Measurements from ENCODE around the gene MBD3. TPM values are rescaled to one million over a fixed set of nuclear protein-coding genes. Genes with fewer than 3 reads are reported as not detected.

Gene MBD3
- polyA plus RNA-seq, 1 donor (not counting 4 experiments of a cell fraction or from before 2014, with no cell fraction given): 16.6 TPM

DNA sequence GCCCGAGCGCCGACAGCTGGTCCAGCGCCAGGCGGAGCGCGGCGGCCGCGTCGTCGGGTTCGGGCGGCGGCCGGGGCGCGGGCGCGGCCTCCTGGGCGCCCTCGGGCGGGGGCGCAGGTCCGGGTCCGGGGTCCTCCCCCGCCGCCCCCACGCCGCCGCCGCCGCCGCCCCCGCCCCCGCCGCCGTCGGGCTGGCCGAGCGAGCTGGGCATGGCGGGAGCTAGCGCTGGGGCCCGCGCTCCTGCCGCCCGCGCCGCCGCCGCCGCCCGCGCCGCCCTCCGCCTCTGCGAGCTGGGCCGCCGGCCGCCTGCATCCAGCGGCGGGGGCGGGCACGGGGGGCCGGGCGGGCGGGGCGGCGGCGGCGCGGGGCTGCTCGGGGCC is 24.8 kb downstream of the MBD3 start:
- Histone ChIP-seq H3K9me3 (ENCODE audit: control insufficient read depth, low read depth, low read length) (no peaks in the 10 kb centered on the region), H3K4me2 (ENCODE audit: control insufficient read depth, extremely low read depth, insufficient read depth, low read depth, low read length) (no peak overlapping the region), H3K27me3 (ENCODE audit: control insufficient read depth, extremely low read depth, insufficient read depth, low read length) (peaks cover 11% of the 10 kb centered on the region), H3K36me3 (ENCODE audit: control insufficient read depth in 2 of 2, extremely low read depth in 1 of 2, insufficient read depth in 2 of 2, low read length in 2 of 2) (no peaks in the 10 kb centered on the region), H3K9me1 (ENCODE audit: control insufficient read depth, extremely low read depth, insufficient read depth, low read length) (no peaks in the 10 kb centered on the region), H3K79me2 (ENCODE audit: control insufficient read depth, insufficient read depth, low read length) (peaks cover 20% of the 10 kb centered on the region), H4K20me1 (ENCODE audit: control insufficient read depth, extremely low read depth, insufficient read depth, low read length) (no peaks in the 10 kb centered on the region), H2AFZ (ENCODE audit: control insufficient read depth, low read length) (no peak overlapping the region), H3K9ac (ENCODE audit: control insufficient read depth, extremely low read depth, insufficient read depth, low read length) (no peak overlapping the region), H3K4me1 (ENCODE audit: control insufficient read depth, extremely low read depth, insufficient read depth, low read length) (no peaks in the 10 kb centered on the region), H3K27ac (ENCODE audit: control insufficient read depth, insufficient read depth, low read length) (no peak overlapping the region), H3K4me3 (ENCODE audit: control insufficient read depth in 2 of 3, extremely low read depth in 1 of 3, insufficient read depth in 2 of 3, low read depth in 1 of 3, low read length in 3 of 3) (peak overlapping the region in 1 of 3 experiments; percentile 64)
- no peak for TF ChIP-seq EZH2 (IDR thresholded peaks at IDR 0.05; ENCODE audit: low read length)
- TF ChIP-seq, protein P1, sequence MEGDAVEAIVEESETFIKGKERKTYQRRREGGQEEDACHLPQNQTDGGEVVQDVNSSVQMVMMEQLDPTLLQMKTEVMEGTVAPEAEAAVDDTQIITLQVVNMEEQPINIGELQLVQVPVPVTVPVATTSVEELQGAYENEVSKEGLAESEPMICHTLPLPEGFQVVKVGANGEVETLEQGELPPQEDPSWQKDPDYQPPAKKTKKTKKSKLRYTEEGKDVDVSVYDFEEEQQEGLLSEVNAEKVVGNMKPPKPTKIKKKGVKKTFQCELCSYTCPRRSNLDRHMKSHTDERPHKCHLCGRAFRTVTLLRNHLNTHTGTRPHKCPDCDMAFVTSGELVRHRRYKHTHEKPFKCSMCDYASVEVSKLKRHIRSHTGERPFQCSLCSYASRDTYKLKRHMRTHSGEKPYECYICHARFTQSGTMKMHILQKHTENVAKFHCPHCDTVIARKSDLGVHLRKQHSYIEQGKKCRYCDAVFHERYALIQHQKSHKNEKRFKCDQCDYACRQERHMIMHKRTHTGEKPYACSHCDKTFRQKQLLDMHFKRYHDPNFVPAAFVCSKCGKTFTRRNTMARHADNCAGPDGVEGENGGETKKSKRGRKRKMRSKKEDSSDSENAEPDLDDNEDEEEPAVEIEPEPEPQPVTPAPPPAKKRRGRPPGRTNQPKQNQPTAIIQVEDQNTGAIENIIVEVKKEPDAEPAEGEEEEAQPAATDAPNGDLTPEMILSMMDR (optimal IDR thresholded peaks at IDR 0.05 in 1 of 3, IDR thresholded peaks at IDR 0.05 in 1 of 3, conservative IDR thresholded peaks at IDR 0.05 in 1 of 3; ENCODE audit: extremely low read depth in 1 of 3, insufficient read depth in 2 of 3, low read length in 3 of 3): no peak
- DNase-seq (ENCODE audit: low read depth, low spot score) (no peak), FAIRE-seq (no peak)
- dilution Hi-C loops (cut with MboI; ENCODE audit: extremely low pct_ligation_motif_present, low sequenced_read_pairs): no loop called here

DNA sequence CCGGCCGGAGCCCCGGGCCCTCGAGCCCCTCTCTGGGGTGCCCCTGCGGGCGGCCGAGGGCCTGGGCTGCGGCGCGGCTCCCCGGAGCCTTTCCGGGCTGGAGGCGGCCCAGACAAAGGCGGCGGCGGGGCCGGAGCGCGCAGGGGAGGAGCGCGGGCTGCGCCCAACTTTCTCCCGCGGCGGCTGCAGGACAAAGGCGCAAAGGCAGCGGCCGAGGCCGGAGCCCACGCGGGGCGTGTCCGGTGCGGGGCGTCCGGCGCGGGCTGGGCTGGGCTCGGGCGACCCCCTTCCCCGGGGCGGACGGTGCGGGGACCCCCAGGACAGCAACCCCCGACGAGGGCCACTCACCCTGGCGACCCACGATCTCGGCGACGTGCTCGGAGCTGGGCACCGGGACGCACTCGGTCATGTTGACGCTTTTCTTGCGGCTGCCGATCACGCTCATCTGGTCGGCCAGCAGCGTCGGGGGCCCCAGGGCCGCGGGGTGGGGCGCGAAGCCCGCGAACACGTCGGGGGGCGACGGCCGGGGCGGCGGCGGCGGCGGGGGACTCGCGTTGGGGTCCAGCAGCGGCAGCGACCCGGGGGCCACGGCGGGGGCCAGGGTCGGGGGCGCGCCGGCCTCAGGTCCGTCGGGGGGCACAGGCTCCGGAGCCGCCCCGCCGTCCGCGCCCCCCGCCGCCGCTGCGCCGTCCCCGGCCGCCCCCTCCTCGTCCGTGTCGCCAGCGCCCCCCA is 25.4 kb downstream of the MBD3 start:
- no peaks in the 10 kb centered on the region for H3K4me1 ChIP-seq (ENCODE audit: control insufficient read depth, extremely low read depth, insufficient read depth, low read length)
- no peaks in the 10 kb centered on the region for H3K9me1 ChIP-seq (ENCODE audit: control insufficient read depth, extremely low read depth, insufficient read depth, low read length)
- no peaks in the 10 kb centered on the region for H3K9me3 ChIP-seq (ENCODE audit: control insufficient read depth, low read depth, low read length)
- FAIRE-seq: no peak
- no peak for DNase-seq (ENCODE audit: low read depth, low spot score)
- peak overlapping the region; percentile 64 to 73 (median 71) for H3K4me3 ChIP-seq (ENCODE audit: control insufficient read depth in 2 of 3, extremely low read depth in 1 of 3, insufficient read depth in 2 of 3, low read depth in 1 of 3, low read length in 3 of 3)
- H4K20me1 ChIP-seq (ENCODE audit: control insufficient read depth, extremely low read depth, insufficient read depth, low read length): no peaks in the 10 kb centered on the region
- no peak for TF ChIP-seq EZH2 (IDR thresholded peaks at IDR 0.05; ENCODE audit: low read length)
- TF ChIP-seq, protein P1 (optimal IDR thresholded peaks at IDR 0.05 in 1 of 3, IDR thresholded peaks at IDR 0.05 in 1 of 3, conservative IDR thresholded peaks at IDR 0.05 in 1 of 3; ENCODE audit: extremely low read depth in 1 of 3, insufficient read depth in 2 of 3, low read length in 3 of 3): no peak
- H3K79me2 ChIP-seq (ENCODE audit: control insufficient read depth, insufficient read depth, low read length): peaks cover 22% of the 10 kb centered on the region
- peaks cover 11% of the 10 kb centered on the region for H3K27me3 ChIP-seq (ENCODE audit: control insufficient read depth, extremely low read depth, insufficient read depth, low read length)
- peak overlapping the region; percentile 37 for H2AFZ ChIP-seq (ENCODE audit: control insufficient read depth, low read length)
- no peaks in the 10 kb centered on the region for H3K36me3 ChIP-seq (ENCODE audit: control insufficient read depth in 2 of 2, extremely low read depth in 1 of 2, insufficient read depth in 2 of 2, low read length in 2 of 2)
- peak overlapping the region; percentile 56 for H3K9ac ChIP-seq (ENCODE audit: control insufficient read depth, extremely low read depth, insufficient read depth, low read length)
- peak overlapping the region; percentile 73 for H3K4me2 ChIP-seq (ENCODE audit: control insufficient read depth, extremely low read depth, insufficient read depth, low read depth, low read length)
- H3K27ac ChIP-seq (ENCODE audit: control insufficient read depth, insufficient read depth, low read length): no peak overlapping the region
- dilution Hi-C loops (cut with MboI; ENCODE audit: extremely low pct_ligation_motif_present, low sequenced_read_pairs): no loop called here
